MM.1S (cell line): ENCODE results near the gene BAIAP2L2.

Source experiments
- DNase-seq: peaks from one replicate; pipeline ENCODE4 v3.0.0-alpha.2; 2015
- H2AFZ ChIP-seq: fragments of 300-600 bp; sonication (generic); 2 replicates; pipeline ENCODE4 v1.6.0; 2016; ENCODE audit warnings: antibody characterized with exemption, low read length
- H3F3A ChIP-seq: fragments of 300-600 bp; sonication (generic); 2 replicates; pipeline ENCODE4 v1.6.1; 2016; ENCODE audit warnings: mild to moderate bottlenecking, antibody characterized with exemption, low read length, moderate library complexity, mixed read lengths; ENCODE audit not compliant: insufficient read depth
- H3K27ac ChIP-seq: fragments of 300-600 bp; sonication (generic); 2 replicates; pipeline ENCODE4 v1.5.1; 2016; ENCODE audit warnings: mild to moderate bottlenecking, low read length
- H3K27me3 ChIP-seq: fragments of 300-600 bp; sonication (generic); replicated peaks from 2 replicates; pipeline ENCODE4 v1.6.0; 2016; ENCODE audit warnings: low read length; ENCODE audit not compliant: insufficient read depth
- H3K36me3 ChIP-seq: fragments of 300-600 bp; sonication (generic); replicated peaks from 2 replicates; pipeline ENCODE4 v1.6.1; 2016; ENCODE audit warnings: mild to moderate bottlenecking, low read length, mixed read lengths; ENCODE audit not compliant: insufficient read depth
- H3K4me1 ChIP-seq: fragments of 300-600 bp; sonication (generic); 2 replicates; pipeline ENCODE4 v1.6.1; 2016; ENCODE audit warnings: low read length, mixed read lengths
- H3K4me2 ChIP-seq: fragments of 300-600 bp; sonication (generic); 2 replicates; pipeline ENCODE4 v1.6.0; 2016; ENCODE audit warnings: low read depth, low read length
- H3K4me3 ChIP-seq: fragments of 300-600 bp; sonication (generic); 2 replicates; pipeline ENCODE4 v1.5.1; 2016; ENCODE audit warnings: low read length, mixed read lengths
- H3K79me2 ChIP-seq: fragments of 300-600 bp; sonication (generic); 2 replicates; pipeline ENCODE4 v1.6.1; 2016; ENCODE audit warnings: mixed run types, low read length, mixed read lengths
- H3K9ac ChIP-seq: fragments of 300-600 bp; sonication (generic); 2 replicates; pipeline ENCODE4 v1.6.1; 2016; ENCODE audit warnings: low read length, mixed read lengths
- H3K9me2 ChIP-seq: fragments of 300-600 bp; sonication (generic); replicated peaks from 2 replicates; pipeline ENCODE4 v1.6.1; 2016; ENCODE audit warnings: mild to moderate bottlenecking, low read length, mixed read lengths; ENCODE audit not compliant: insufficient read depth
- H3K9me3 ChIP-seq: fragments of 300-600 bp; sonication (generic); replicated peaks from 2 replicates; pipeline ENCODE4 v1.6.1; 2016; ENCODE audit warnings: mild to moderate bottlenecking, low read length, mixed read lengths; ENCODE audit not compliant: insufficient read depth
- H4K20me1 ChIP-seq: fragments of 300-600 bp; sonication (generic); 2 replicates; pipeline ENCODE4 v1.6.1; 2016; ENCODE audit warnings: mild to moderate bottlenecking, low read length, moderate library complexity, mixed read lengths; ENCODE audit not compliant: insufficient read depth
- EZH2 ChIP-seq: fragments of 300-600 bp; sonication (generic); optimal IDR thresholded peaks from 2 replicates; pipeline ENCODE3; 2017; ENCODE audit warnings: low read depth, mild to moderate bottlenecking, antibody characterized with exemption, low read length, mixed read lengths
- EZH2phosphoT487 ChIP-seq: fragments of 300-600 bp; sonication (generic); IDR thresholded peaks from 2 replicates; pipeline ENCODE4 v1.6.1; 2018; ENCODE audit warnings: antibody characterized with exemption, low read length
- TF ChIP-seq, protein P1 (sequence below): fragments of 300-600 bp; sonication (generic); IDR thresholded peaks from 2 replicates; pipeline ENCODE4 v1.5.1; 2016; ENCODE audit warnings: antibody characterized with exemption, low read length, mixed read lengths

BAIAP2L2 gene

DNA sequence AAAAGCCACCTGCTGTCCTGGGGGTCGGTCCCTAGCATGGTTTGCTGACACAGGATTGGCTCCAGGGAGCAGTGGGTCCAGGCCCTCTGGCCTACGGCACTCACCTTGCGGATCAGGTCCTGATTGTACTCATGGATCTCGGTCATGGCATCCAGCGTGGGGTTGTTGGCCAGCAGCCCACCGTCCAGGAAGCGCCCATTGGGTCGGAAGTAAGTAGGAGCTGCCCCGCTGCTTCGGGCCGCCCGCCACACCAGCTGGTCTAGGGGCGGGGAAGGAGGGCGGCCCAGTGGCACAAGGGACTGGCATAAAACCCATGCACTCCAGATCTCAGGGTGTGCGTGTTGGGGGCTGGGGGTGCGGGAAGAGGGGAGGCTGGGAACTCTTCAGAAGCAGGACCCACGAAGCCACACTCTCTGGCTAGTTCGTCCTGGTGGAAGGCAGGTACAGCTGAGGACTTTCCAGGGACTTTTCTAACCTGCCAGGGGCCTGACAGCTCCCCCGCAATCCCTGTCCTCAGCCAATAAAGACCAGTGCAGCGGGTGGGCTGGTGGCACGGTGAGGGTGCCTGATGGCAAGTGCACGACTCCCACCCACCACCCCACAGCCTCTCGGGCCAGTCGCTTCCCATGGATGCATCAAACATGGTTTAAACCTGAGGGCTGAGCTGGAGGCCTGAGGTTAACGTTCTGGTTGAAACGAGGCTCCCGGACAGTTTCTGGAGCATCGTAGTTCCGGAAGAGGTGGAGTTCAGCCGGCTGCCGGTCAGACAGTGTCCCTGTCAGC is 5.1 kb upstream of the BAIAP2L2 start:
- H3K9ac ChIP-seq, result no peak overlapping the region
- no peaks in the 10 kb centered on the region; the same call in 1 of the 2 replicates for H3K4me1 ChIP-seq
- no peak overlapping the region for H2AFZ ChIP-seq
- H3K9me3 ChIP-seq, result no peaks in the 10 kb centered on the region
- H3K27ac ChIP-seq, result no peak overlapping the region
- no peak overlapping the region for H3K4me3 ChIP-seq
- H3K79me2 ChIP-seq, result no peaks in the 10 kb centered on the region
- no peaks in the 10 kb centered on the region for H3K9me2 ChIP-seq
- H3K4me2 ChIP-seq, result no peak overlapping the region
- H4K20me1 ChIP-seq, result no peaks in the 10 kb centered on the region
- H3K36me3 ChIP-seq, result no peaks in the 10 kb centered on the region
- H3K27me3 ChIP-seq, result no peaks in the 10 kb centered on the region
- H3F3A ChIP-seq, result no peaks in the 10 kb centered on the region
- DNase-seq, result no peak
- TF ChIP-seq, protein P1, sequence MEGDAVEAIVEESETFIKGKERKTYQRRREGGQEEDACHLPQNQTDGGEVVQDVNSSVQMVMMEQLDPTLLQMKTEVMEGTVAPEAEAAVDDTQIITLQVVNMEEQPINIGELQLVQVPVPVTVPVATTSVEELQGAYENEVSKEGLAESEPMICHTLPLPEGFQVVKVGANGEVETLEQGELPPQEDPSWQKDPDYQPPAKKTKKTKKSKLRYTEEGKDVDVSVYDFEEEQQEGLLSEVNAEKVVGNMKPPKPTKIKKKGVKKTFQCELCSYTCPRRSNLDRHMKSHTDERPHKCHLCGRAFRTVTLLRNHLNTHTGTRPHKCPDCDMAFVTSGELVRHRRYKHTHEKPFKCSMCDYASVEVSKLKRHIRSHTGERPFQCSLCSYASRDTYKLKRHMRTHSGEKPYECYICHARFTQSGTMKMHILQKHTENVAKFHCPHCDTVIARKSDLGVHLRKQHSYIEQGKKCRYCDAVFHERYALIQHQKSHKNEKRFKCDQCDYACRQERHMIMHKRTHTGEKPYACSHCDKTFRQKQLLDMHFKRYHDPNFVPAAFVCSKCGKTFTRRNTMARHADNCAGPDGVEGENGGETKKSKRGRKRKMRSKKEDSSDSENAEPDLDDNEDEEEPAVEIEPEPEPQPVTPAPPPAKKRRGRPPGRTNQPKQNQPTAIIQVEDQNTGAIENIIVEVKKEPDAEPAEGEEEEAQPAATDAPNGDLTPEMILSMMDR, result no peak
- no peak for TF ChIP-seq EZH2
- TF ChIP-seq EZH2phosphoT487, result no peak

DNA sequence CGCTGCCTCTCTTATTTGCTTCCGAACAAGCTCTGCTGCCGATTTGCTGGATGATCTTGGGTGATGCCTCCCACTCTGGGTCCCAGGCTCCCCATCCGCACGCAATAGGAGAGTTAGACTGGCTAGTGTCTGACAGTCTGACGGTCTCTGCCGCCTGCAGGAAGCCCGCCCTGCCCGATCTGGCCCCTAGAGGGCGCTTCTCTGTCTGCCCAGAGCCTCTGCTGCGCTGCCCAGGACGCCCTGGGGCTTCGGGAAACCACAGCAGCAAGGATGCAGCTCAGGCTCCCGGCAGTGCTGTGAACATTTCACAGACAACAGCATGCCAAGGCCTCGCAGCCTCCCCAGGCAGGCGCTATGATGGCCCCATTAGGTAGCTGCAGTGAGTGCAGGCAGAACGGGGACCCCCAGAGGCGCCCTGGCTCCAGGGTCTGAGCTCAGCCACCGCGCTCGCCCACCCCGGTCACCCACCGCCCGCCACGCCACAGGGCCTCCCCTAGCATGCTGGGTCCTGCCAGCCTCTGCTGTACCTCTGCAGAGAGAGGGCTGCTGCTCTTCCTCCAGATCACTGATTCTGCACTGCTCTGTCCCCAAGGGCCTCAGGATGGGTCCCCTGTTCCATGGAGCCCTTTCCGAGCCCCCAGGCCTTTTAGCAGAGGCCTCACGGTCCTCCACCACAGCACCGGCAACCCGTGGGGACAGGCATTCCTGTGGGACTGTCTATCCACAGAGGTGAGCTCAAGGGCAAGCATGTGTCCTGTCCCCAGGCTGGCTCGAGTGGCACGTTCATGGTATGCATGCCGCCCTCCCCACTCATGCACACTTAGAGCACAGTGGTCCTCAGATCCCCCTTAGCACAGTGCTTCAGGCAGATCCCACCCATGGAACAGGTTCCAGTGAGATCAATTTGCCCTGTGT is 4.3 kb upstream of the BAIAP2L2 start:
- H3K9me2 ChIP-seq, result no peaks in the 10 kb centered on the region
- no peaks in the 10 kb centered on the region for H3K79me2 ChIP-seq
- H3K27ac ChIP-seq, result no peak overlapping the region
- no peaks in the 10 kb centered on the region for H4K20me1 ChIP-seq
- no peaks in the 10 kb centered on the region for H3F3A ChIP-seq
- H2AFZ ChIP-seq, result no peak overlapping the region
- H3K9ac ChIP-seq, result no peak overlapping the region
- H3K4me1 ChIP-seq, result no peaks in the 10 kb centered on the region; the same call in 1 of the 2 replicates
- H3K36me3 ChIP-seq, result no peaks in the 10 kb centered on the region
- peak; percentile 75 for DNase-seq
- TF ChIP-seq, protein P1, result peak; percentile 92
- TF ChIP-seq EZH2phosphoT487, result no peak
- no peaks in the 10 kb centered on the region for H3K27me3 ChIP-seq
- H3K4me3 ChIP-seq, result no peak overlapping the region
- H3K4me2 ChIP-seq, result no peak overlapping the region
- no peaks in the 10 kb centered on the region for H3K9me3 ChIP-seq

DNA sequence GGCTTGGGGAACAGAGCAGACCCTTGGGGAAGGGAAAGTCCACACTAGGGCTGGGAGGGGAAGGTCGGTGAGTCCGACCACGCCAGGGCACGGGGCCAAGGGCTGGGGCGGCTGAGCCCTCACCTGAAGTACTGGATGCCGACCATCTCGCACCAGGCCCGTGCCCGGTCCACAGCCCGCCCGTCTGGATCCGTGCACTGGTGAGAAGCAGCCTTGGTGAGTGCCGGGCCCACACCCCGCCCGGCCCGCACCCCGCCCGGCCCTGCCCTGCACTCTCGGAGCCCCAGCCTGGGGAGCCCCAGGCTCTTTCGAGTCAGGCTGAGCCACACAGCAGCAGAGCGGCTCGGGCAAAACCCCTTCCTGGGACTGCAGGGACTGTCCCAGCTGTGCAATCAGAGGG is 1.9 kb upstream of the BAIAP2L2 start:
- Histone ChIP-seq H3K9me2 (no peaks in the 10 kb centered on the region), H3K9ac (no peak overlapping the region), H3K9me3 (no peaks in the 10 kb centered on the region), H3K4me2 (no peak overlapping the region), H4K20me1 (no peaks in the 10 kb centered on the region), H2AFZ (no peak overlapping the region), H3K4me1 (no peaks in the 10 kb centered on the region; the same call in 1 of the 2 replicates), H3K27me3 (no peaks in the 10 kb centered on the region), H3K79me2 (no peaks in the 10 kb centered on the region), H3K27ac (no peak overlapping the region), H3K4me3 (no peak overlapping the region), H3K36me3 (no peaks in the 10 kb centered on the region), H3F3A (no peaks in the 10 kb centered on the region)
- DNase-seq, result no peak
- TF ChIP-seq, protein P1, result no peak
- no peak for TF ChIP-seq EZH2phosphoT487
- no peak for TF ChIP-seq EZH2
